NCI-H82 treated with DMSO at 0.1 percent for 48 hours (cell line): Measurements from ENCODE around the gene ZNF697.
"Not testable (repeated sequence)": the region's sequence is repeated elsewhere in the genome, so short reads cannot be mapped to it uniquely, and the experiment has no call there.

Source experiments
- DNase-seq: peaks from one replicate; lab custom pipeline; 2025; ENCODE audit not compliant: unreplicated experiment; lab: John Stamatoyannopoulos, UW

ZNF697 gene

DNA sequence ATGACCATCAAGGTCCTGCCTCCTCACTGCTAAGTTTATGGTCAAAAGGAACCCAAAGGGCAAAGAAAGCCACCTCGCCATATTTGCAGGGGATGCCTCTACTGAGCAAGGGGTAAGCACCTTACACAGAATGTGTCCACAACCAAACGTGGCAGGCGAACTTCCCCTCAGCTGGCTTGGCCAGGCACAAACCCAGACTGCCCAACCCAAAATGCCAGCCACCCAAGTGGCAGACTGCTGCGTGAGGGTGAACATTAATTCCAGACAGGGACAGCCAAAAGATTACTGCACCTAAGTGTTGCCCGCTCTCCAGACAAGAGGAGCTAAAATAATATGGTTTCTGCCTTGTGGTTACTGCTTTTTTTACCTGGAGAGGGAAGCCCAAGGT, 16.0 kb downstream of the ZNF697 start:
- DNase-seq, result no peak

- DNase-seq, result no peak
These were observed 16.5 kb downstream of the ZNF697 start for GRCh38 chr1:119631433-119632102.

GRCh38 chr1:119631086-119631432, 17.0 kb downstream of the ZNF697 start:
- DNase-seq, result no peak

DNA sequence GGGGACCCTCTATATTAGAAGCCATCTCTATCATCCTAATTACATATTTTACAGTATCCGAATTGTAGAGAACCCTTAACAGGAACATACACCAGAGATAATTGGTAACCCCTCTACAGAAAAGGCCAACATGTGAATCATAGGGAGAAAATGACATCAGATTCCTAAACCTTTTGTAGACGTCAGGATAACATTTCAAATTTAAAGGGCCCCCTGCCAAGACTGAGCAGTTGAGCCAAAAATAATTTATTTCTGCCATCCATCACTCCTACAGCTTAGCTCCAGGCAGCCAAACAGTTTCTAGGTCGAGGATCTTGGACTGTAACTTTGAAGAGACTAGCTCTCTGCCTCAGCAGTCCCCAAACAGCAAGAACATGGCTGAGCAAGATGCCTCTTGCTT, 21.2 kb downstream of the ZNF697 start:
- DNase-seq, result no peak

DNA sequence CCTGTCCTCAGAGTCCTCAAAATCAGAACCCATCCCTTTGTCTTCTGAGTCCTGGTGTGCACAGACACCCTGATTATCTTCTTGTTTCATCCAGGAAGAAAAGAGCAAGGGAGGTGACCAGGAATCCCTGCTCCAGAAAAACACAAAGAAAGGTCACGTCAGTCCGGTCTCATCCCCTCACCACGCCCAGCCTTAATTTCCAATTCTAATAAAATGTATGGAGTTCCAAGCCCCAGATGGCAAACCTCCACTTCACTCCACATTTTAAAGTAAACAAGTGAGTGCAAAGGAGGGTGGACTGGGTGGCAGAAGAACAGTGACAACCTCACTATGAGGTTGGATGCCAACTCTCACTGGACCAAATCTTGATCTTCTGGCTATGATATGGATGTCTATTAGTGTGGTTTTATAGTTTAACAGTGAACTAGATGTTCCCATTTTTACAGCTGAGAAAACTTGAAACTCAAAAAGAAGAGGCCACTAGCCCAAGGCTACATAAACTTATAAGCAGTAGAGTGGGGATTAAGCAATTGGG, 22.0 kb downstream of the ZNF697 start:
- no peak for DNase-seq

GRCh38 chr1:119623678-119624077, 24.4 kb downstream of the ZNF697 start:
- DNase-seq, result no peak

DNA sequence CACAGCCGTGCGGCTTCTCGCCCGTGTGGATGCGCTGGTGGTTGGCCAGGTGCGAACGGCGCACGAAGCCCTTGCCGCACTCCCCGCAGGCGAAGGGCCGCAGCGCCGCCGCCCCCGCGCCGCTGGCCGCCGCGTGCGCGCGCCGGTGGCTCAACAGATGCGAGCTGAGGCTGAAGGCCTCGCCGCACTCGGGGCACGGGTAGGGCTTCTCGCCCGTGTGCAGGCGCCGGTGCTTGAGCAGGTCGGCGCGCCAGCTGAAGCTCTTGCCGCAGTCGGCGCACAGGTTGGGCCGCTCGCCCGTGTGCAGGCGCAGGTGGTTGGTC, 24.9 kb downstream of the ZNF697 start:
- no peak for DNase-seq

DNA sequence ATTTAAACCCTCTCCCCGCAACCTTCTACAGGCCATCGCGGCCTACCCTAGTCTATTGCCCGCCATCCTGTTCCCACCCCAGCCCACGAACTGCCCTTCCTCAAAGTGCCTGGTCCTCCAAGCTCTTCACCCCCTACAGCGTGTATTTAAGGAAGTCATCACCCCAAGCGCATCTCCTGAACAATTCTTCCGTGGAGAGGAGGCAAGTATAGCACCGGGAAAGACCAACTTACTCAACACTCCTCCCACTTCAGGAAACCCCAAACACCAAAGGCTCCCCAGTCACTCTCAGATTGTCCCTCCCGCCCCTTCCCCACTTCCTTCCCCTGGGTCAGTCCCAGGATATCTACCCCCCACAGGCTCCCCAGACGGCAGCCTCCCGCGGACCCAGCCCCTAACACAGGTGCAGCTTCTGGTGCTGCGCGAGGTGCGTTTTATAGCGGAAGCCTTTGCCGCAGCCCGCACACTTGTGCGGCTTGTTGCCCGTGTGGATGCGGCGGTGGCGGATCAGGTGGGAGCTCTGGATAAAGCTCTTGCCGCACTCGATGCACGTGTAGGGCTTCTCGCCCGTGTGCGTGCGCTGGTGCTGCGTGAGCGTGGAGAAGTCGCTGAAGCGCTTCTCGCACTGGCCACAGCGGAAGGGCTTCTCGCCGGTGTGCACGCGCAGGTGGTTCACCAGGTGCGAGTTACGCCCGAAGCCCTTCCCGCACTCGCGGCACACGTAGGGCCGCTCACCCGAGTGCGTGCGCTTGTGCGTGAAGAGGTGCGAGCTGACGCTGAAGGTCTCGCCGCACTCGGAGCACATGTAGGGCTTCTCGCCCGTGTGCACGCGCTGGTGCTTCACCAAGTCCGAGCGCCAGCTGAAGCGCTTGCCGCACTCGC, 25.5 kb downstream of the ZNF697 start:
- no peak for DNase-seq

DNA sequence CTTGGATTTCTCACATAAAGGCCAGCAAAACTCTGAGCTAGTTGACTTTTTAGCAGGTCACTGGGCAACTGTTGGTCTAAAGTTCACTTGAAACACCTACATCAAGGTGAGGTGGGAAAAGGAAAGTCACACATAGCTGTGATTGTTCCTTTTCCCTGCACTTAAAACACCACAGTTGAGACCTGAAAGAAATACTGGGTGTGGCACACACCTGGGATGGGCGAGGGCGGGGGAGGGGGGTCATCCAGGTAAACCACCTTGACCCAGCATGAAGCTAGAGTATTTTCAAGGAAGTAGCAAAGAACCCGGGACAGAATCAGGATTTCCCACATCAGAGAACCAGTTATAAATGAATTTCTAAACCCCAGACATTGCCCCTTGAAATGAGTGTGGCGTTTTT, 26.4 kb downstream of the ZNF697 start:
- DNase-seq, result no peak

DNA sequence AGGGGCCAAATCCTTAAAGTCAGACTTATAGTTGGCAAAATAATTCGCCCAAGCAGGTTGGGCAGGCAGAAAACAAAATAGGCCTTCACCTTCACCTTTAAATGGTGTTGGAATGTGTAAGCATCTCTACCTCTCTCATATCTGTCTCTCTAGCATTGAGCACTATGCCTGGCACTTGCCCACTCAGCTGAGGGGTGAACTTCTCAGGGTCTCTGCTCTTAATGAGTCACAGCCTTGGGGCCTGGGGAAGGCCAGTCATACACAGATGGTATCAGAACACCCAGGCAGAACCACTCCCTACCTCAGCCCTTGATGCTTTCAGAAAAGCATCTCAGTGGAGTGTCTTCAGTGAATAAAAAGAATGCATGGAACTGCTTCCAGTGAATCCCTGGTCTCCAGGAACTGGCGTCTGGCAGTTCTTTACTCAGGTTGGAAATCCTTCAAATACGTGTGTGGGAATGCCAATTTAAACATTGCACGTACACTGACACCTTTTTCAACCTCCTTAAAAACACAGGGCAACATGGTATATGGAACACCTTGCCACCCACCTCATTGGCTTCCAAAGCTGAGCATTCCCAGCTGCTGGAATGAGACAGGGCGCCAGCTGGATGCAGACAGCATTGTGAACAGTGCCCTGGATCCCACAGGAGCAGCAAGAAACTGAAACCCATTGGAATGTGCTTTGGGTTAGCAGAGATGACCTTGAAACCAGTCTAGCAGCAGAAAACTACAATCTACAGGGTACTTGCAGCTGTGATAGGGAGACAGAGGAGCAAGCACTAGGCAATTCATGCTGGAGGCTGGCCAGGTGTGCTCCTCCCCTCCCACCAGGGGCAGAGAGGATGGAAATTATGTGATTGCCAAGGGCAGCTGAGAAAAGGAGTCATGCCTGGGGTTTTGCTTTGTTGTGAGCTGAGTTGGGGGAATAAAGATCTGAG, 30.0 kb downstream of the ZNF697 start:
- DNase-seq, result no peak

DNA sequence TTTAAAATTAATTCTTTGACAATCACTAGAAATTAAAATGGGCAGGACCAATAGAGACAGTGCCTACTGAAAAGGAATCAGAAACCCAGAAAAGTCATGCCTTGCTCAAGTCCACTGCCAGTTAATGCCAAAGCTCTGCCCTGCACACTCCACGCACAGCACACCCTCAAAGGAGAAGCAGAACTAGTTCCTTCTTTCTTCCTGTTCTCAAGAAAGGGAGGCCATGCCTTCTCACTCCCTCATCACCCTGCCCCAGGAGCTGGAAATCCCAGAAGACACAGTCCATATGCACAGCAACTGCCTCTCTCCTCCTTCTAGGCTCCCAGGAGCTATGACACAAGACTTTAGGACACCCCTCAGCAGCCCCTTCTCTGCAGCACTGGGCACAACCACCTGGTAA, 31.3 kb downstream of the ZNF697 start:
- DNase-seq, result not testable (repeated sequence)

- DNase-seq, result not testable (repeated sequence)
These were observed 33.0 kb downstream of the ZNF697 start for GRCh38 chr1:119615100-119615499.

GRCh38 chr1:119613769-119614720, 34.0 kb downstream of the ZNF697 start:
- peak; percentile 85 for DNase-seq

DNA sequence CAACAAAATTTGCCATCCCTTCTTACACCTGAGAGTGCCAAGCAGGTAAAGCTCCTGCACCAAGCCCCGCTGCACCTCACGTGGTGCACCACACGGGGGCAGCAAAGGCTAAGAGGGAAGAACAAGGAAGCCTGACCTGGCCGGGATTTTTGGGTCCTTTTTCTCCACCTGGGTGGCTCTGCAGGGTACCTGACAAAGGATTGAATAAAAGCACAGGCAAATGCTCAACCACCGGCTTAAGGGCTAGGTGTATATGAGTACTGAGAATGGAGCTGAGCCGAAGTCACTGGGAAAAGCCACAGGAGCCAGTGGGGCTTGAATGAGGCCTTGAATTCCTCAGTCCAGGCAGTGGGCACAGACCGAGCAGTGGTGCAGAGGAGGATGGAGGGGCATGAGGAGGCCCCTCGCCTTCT, 36.4 kb downstream of the ZNF697 start:
- DNase-seq, result peak; percentile 14

GRCh38 chr1:119608816-119609215, 39.2 kb downstream of the ZNF697 start:
- not testable (repeated sequence) for DNase-seq

GRCh38 chr1:119607087-119607807, 40.8 kb downstream of the ZNF697 start:
- DNase-seq, result not testable (repeated sequence)

DNA sequence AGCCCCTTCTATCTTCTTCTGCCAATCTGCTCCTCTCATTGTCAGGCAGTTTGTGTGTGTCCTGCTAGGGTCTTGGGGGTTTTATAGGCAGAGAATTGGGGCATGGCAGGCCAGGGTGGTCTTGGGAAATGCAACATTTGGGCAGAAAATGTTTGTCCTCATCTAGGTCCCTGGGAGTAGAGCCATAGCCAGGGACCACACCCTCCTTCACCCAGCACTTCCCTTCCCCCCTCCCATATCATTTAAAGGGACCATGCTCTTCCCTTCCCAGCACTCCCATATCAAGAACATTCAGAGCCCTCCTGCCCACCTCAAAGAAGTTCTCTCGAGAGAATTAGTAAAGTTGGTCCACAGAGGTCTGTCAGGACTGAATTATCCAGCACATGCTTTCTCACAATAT, 41.7 kb downstream of the ZNF697 start:
- DNase-seq, result no peak

DNA sequence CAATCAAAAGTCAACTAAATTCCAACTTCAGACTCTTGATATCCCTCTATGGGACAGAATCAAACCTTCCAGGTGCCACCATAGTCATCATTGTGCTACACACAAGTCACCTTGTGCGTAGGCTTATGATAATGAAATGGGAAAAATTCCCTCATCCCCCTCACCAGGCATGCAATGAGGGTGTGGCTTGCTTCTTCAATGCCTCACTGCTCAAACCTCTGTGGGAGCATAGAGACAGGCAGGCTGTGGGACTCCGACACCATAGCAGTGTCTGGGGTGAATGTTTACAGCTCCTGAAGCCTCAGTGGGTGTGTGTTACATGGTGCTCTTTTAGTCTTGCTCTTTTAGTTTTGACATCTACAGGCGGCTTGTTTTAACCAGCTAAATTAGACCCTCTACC, 42.4 kb downstream of the ZNF697 start:
- no peak for DNase-seq

DNA sequence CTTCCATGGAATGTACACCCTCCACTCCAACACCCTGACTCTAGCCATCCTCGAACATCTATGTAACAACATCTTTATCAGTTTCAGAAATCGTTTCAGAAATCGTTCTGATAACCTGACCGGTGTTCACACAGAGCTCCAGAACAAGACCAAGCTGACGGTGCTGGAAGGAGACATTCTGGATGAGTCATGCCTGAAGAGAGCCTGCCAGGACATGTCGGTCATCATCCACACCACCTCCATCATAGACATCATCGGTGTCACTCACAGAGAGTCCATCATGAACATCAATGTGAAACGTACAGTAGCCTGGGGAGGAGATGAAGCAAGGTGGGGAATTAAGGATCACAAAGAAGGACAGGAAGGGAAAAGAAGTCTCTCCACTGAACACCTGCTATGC, 43.0 kb downstream of the ZNF697 start:
- not testable (repeated sequence) for DNase-seq

- DNase-seq, result no peak
These were observed 44.4 kb downstream of the ZNF697 start for GRCh38 chr1:119603695-119604094.
